Measurements from ENCODE around the gene HOTAIR.

GRCh38 chr12:53969588-53970259, 5.0 kb downstream of the HOTAIR start:
- TF ChIP-seq POLR2A (IDR thresholded peaks at IDR 0.05): no peak
- TF ChIP-seq CTCF (IDR thresholded peaks at IDR 0.05): no peak
